GM12864 (cell line): ENCODE results near the gene SLA2.

Source experiments
- DNase-seq: peaks from one replicate; pipeline ENCODE4 v3.0.0-alpha.2; 2011; ENCODE audit warnings: low read depth
- H3K4me3 ChIP-seq: 2 replicates; pipeline ENCODE4 v1.5.1; 2011; ENCODE audit warnings: mild to moderate bottlenecking, low read depth, low read length, control low read depth
- TF ChIP-seq, protein P1 (sequence below): IDR thresholded peaks from 2 replicates; pipeline ENCODE4 v1.5.1; 2011; ENCODE audit warnings: low read depth, mild to moderate bottlenecking, moderate library complexity, low read length, control low read depth, inconsistent platforms; ENCODE audit errors: missing control alignments

SLA2 gene

DNA sequence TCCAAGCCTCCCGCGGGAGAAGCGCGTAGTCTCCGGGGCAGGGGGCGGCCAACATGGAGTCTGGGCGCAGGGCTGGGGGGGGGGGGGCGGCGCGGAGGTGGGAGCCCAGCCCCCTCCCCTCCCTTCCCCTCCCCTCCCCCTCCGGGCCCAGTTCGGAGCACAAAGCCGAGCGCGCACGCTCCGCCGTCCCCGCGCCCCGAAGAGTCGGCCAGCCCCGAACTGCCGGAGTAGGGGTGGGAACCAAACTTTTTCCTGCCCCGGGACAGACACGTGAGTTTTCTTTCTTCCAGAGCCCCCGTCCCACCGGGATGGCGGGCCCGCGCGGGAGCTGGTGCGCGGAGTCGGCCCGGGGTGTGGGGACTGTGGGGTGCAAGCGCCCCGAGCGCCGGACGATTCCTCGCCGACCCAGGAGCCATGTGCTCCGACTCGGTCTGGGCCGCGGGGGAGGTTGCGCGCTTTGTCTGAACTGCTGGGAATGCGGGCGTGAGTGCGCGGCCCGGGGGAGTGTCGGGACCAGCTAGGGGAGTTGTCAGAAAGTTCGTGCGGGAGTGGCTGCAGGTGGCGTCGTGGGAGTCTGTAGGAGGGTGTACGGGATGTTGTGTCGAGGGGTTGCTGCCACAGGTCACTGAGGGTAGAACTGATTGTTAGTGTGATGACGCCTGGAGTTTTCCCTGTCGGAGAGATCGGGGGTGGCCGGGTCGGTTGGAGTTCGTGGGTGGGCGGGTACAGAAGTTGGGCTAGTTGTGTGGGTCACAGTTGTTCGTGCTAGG is 71.4 kb downstream of the SLA2 start:
- TF ChIP-seq, protein P1, sequence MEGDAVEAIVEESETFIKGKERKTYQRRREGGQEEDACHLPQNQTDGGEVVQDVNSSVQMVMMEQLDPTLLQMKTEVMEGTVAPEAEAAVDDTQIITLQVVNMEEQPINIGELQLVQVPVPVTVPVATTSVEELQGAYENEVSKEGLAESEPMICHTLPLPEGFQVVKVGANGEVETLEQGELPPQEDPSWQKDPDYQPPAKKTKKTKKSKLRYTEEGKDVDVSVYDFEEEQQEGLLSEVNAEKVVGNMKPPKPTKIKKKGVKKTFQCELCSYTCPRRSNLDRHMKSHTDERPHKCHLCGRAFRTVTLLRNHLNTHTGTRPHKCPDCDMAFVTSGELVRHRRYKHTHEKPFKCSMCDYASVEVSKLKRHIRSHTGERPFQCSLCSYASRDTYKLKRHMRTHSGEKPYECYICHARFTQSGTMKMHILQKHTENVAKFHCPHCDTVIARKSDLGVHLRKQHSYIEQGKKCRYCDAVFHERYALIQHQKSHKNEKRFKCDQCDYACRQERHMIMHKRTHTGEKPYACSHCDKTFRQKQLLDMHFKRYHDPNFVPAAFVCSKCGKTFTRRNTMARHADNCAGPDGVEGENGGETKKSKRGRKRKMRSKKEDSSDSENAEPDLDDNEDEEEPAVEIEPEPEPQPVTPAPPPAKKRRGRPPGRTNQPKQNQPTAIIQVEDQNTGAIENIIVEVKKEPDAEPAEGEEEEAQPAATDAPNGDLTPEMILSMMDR: no peak
- no peak for DNase-seq
- H3K4me3 ChIP-seq: peak overlapping the region; percentile 92

DNA sequence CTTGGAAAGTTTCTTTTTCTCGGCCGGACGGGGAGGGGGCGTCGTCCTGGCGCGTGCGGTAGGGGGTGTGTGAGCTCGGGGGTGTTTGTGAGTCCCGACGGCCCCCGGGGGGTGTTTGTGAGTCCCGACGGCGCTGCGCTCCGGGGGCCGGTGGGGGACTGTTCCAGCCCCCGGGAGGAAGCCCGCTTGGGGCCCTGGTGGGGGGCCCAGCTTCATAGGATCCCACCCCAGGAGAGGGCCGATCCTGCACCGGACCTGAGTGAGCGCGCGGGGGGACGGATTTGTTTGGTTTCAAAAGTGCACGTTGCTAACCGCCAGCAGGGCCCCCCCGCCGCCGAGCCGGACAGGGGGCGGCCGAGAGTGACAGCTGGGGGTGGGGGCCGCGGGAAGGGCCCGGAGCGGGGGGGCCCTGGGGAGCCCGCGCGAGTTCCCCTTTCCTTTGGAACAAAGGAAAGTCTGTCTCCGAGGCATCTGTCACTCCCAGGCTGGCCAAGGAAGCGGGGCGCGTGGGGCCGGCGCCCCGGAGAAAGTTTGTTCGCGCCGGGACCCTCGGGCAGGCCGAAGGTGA is 72.1 kb downstream of the SLA2 start:
- DNase-seq: no peak
- TF ChIP-seq, protein P1: no peak

GRCh38 chr20:36573103-36573797 is 72.7 kb downstream of the SLA2 start, which contains the start of gene TGIF2:
TSS of gene TGIF2 (plus strand) at chr20:36573597. CDS start at chr20:36578775, 5,178 bp downstream.
- peak within 1 kb of the TSS; percentile 92 for H3K4me3 ChIP-seq
- TF ChIP-seq, protein P1: no peak
- no peak for DNase-seq

More for the DNA sequence above, 72.1 kb downstream of the SLA2 start:
- peak overlapping the region; percentile 92 for H3K4me3 ChIP-seq

DNA sequence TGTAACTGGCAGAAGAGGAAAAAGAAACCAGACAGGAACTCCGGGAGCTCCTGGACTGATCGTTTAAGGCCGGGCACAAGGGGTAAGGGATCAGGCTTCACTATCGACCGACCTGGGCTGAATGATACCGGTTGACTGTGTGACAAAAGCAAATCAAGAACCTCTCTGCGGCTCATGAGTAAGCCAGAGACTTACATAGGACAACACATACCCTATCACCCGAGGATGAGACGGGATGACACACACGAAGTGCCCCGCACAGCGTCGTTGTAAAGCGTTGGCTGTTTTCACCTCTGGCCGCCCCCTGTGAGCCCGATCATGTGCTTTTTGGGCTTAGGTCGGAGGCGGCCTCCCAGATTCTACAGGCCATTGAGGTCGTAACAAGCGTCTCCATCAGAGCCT is 73.3 kb downstream of the SLA2 start:
- TF ChIP-seq, protein P1: no peak
- peak overlapping the region; percentile 52 for H3K4me3 ChIP-seq
- DNase-seq: no peak

GRCh38 chr20:36571564-36572504 is 74.2 kb downstream of the SLA2 start:
- H3K4me3 ChIP-seq: peak overlapping the region; percentile 52; the same call in 1 of the 2 replicates

More at GRCh38 chr20:36571564-36572504, 74.2 kb downstream of the SLA2 start:
- DNase-seq: no peak
- TF ChIP-seq, protein P1: no peak
